SIG-M5 treated with dmso at 0.1 percent for 504 hours (cell line): ENCODE measurements around the gene GPAT3.
"Not testable (repeated sequence)": the region's sequence is repeated elsewhere in the genome, so short reads cannot be mapped to it uniquely, and the experiment has no call there.

ENCODE experiments used
- DNase-seq: peaks from one replicate; lab custom pipeline; 2025; ENCODE audit not compliant: unreplicated experiment; lab: John Stamatoyannopoulos, UW

Gene GPAT3

GRCh38 chr4:83535520-83536361 lies at the start of gene GPAT3:
Gene GPAT3, plus strand, starts transcription at chr4:83536108. Its CDS starts 515 bp downstream, at chr4:83536623.
- peak; percentile 54 for DNase-seq

- no peak for DNase-seq
Observed at GRCh38 chr4:83486457-83487129, 49.3 kb upstream of the GPAT3 start.

DNA sequence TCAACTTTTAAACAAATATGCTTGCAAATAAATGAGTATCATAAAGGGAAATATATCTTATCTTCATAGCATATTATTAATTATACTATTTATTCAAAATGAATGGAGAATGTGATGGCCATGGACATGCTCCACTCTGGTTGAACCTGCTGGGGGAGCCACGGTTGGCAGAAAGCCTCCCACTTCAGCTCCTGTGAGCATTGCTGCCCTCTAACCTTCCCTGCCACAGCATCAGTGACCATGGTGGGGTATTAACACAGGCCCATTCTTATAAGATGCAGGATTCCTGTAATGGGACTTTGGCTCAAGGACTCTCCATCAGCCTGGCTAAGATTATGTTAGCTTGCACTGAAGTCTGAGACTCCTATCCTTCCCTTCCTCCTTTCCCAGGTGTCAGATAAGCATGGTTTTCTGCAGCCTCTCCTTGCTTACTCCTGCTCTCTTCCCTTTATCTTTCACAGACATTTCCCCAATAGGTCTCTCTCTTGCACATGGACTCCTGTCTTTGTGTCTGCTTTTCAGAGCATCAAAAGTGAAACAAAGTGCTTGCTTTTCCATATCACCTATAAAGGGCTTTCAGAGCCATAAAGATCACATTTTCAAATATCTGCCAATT lies 46.1 kb upstream of the GPAT3 start:
- no peak for DNase-seq

GRCh38 chr4:83490876-83491450 lies 44.9 kb upstream of the GPAT3 start:
- peak; percentile 43 for DNase-seq

DNA sequence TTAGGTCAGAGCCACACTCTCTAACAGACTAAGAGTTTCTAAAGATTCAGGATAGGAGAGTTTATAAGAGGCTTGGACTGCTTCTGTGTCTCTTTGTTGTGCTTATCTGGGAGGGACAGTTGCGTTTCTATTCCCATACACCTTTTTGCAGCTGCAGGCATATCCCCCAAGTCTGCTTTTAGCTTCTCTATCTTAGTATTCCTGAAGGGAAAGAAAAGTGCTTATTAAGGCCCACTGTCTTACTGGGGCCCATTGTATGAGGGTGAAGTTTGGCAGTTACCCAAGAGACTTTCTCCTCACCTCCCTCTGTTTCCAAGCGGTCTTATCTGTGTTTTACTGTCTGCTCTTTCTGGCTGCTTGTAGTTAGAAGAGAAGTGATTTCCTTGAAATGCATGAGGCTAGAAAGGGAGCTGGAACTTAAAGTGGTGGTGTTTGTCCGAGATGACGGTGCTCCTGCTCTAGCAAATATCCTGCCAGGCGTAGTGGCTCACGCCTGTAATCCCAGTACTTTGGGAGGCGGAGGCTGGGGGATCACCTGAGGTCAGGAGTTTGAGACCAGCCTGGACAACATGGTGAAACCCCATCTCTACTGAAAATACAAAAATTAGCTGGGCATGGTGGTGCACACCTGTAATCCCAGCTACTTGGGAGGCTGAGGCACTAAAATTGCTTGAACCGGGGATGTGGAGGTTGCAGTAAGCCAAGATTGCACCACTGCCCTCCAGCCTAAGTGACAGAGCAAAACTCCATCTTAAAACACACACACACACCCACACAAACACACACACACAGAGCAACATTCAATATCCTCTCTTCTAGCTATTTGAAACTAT lies 39.6 kb upstream of the GPAT3 start:
- DNase-seq, result not testable (repeated sequence)

GRCh38 chr4:83498187-83498586 lies 37.7 kb upstream of the GPAT3 start:
- DNase-seq, result no peak

DNA sequence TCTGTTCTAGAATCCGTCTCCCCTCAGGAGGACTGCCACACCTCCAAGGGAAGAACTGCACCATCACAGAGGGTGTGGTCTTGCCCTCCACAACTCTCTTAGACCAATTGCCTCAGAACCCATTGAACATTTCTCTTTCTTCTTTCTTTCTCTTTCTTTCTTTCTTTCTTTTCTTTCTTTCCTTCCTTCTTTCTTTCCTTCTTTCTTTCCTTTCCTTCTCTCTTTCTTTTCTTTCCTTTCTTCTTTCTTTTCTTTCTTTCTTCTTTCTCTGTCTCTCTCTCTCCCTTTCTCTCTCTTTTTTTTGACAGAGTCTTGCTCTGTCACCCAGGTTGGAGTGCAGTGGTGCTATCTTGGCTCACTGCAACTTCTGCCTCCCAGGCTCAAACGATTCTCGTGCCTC lies 34.2 kb upstream of the GPAT3 start:
- not testable (repeated sequence) for DNase-seq

- DNase-seq, result no peak
Observed at GRCh38 chr4:83503974-83504373, 31.9 kb upstream of the GPAT3 start.

GRCh38 chr4:83504503-83504902 lies 31.4 kb upstream of the GPAT3 start:
- DNase-seq, result no peak

GRCh38 chr4:83504996-83505395 lies 30.9 kb upstream of the GPAT3 start:
- DNase-seq, result no peak

- DNase-seq, result peak; percentile 30
Observed at GRCh38 chr4:83509156-83509585, 26.7 kb upstream of the GPAT3 start.

GRCh38 chr4:83510442-83510841 lies 25.5 kb upstream of the GPAT3 start:
- DNase-seq, result no peak

- DNase-seq, result no peak
Observed at GRCh38 chr4:83516042-83516772, 19.7 kb upstream of the GPAT3 start.

- no peak for DNase-seq
Observed at GRCh38 chr4:83522239-83522638, 13.7 kb upstream of the GPAT3 start.

DNA sequence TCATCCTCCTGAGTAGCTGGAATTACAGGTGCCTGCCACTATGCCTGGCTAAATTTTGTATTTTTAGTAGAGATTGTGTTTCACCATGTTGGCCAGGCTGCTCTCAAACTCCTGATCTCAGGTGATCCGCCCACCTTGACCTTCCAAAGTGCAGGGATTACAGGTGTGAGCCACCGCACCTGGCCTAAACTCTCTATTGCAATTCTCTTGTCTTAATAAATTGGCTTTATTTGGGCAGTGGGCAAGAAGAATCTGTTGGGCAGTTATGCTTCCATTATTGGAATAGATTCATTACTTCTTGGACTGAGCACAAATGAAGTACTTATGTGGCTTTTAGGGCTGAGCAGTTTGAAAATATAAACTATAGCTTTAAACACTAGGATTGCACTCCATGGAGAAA lies 8.2 kb upstream of the GPAT3 start:
- no peak for DNase-seq

DNA sequence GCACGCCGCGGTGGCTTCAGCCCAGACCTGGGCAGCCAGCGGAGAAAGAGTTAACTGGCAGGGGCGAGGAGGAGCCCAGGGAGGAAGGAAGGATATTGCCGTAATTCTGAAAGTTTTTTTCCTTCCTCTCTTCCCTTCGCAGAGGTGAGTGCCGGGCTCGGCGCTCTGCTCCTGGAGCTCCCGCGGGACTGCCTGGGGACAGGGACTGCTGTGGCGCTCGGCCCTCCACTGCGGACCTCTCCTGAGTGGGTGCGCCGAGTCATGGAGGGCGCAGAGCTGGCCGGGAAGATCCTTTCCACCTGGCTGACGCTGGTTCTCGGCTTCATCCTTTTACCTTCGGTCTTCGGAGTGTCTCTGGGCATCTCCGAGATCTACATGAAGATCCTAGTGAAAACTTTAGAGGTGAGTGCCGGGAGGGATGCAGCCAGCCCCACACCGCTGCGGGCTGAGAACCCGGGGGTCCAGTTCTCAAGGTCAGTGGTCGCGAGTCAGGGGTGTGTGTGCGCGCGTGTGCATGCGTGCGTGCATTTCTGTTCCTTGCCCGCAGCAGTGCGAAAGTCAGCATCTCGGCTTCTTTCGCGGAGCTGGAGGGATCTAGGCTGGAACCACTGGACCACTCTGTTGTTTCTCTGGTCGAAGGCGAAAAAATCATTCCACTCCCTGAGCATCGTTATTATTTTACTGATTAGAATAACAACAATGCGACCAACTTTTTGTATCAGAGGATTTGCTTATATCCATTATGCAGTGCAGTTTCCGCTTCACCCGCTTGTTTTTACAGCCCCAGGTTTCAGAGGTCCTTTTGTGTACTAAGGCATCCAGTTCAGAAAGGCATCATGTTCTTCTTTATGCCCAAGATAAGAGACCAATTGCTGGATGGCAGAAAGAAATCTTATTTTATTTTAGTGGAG lies 709 bp downstream of the GPAT3 start:
- no peak for DNase-seq

DNA sequence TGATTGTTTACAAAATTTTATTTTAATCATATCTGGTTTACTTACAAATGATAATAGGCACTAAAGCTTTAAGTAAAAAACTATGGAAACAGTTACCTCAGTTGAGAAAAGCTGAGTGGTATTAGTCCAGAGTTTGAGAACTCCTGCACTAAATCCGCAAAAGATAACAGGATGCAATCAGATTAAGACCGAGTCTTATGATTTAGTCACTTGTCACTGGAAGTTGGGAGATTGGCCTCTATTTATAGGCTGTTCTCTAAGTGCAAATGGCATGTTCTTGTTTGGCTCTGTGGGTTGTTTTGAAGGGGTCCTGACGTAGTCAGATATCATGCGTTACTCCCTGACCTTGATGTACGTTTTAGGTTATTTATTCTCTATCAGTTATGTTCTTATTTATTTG lies 6.3 kb downstream of the GPAT3 start:
- no peak for DNase-seq

- peak; percentile 56 for DNase-seq
Observed at GRCh38 chr4:83546786-83547185, 10.9 kb downstream of the GPAT3 start.
